Left hindlimb (tissue), 1 donor: ENCODE measurements around the gene MRC2.
A peak's percentile ranks its signal among the peaks of the same experiment; 100 is the strongest.
"Not testable (repeated sequence)": the region's sequence is repeated elsewhere in the genome, so short reads cannot be mapped to it uniquely, and the experiment has no call there.

ENCODE experiments used
- DNase-seq: peaks from one replicate; pipeline ENCODE4 v3.0.0-alpha.2; 2018

MRC2 gene, protein sequence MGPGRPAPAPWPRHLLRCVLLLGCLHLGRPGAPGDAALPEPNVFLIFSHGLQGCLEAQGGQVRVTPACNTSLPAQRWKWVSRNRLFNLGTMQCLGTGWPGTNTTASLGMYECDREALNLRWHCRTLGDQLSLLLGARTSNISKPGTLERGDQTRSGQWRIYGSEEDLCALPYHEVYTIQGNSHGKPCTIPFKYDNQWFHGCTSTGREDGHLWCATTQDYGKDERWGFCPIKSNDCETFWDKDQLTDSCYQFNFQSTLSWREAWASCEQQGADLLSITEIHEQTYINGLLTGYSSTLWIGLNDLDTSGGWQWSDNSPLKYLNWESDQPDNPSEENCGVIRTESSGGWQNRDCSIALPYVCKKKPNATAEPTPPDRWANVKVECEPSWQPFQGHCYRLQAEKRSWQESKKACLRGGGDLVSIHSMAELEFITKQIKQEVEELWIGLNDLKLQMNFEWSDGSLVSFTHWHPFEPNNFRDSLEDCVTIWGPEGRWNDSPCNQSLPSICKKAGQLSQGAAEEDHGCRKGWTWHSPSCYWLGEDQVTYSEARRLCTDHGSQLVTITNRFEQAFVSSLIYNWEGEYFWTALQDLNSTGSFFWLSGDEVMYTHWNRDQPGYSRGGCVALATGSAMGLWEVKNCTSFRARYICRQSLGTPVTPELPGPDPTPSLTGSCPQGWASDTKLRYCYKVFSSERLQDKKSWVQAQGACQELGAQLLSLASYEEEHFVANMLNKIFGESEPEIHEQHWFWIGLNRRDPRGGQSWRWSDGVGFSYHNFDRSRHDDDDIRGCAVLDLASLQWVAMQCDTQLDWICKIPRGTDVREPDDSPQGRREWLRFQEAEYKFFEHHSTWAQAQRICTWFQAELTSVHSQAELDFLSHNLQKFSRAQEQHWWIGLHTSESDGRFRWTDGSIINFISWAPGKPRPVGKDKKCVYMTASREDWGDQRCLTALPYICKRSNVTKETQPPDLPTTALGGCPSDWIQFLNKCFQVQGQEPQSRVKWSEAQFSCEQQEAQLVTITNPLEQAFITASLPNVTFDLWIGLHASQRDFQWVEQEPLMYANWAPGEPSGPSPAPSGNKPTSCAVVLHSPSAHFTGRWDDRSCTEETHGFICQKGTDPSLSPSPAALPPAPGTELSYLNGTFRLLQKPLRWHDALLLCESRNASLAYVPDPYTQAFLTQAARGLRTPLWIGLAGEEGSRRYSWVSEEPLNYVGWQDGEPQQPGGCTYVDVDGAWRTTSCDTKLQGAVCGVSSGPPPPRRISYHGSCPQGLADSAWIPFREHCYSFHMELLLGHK (N-terminal part only)

DNA sequence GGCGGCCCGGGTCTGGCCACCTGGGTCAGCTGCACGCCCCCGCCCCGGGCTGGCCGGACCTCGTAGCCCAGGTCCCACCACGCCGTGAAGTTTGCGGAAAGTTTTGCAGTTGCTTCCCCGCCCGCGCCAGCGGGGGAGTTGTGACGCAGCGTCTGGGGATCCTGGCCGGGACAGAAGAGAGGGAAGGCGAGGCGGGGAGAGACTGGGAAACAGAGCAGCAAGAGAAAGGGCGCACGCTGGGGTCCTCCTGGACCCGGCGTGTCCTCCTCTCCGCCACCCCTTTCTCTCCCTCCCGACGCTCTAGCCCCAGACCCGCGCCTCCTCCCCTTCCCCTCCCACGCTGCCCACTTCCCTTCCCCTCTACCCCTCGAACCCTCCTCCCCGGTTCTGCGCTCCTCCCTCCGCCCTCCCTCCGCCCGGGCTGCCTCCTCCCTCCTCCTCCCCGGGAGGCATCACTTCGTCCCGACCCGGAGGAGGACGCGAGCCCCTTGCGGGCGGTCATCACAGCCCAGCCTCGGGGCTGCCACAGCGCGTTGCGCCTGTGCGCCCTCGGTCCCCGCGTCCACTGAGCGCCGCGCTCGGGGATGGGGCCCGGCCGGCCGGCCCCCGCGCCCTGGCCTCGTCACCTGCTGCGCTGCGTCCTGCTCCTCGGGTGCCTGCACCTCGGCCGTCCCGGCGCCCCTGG is at the start of gene MRC2:
Gene MRC2 (plus strand): TSS at position 452 of the 685 bp plus-strand sequence. CDS start 133 bp downstream, at position 585.
- peak; percentile 91 for DNase-seq

DNA sequence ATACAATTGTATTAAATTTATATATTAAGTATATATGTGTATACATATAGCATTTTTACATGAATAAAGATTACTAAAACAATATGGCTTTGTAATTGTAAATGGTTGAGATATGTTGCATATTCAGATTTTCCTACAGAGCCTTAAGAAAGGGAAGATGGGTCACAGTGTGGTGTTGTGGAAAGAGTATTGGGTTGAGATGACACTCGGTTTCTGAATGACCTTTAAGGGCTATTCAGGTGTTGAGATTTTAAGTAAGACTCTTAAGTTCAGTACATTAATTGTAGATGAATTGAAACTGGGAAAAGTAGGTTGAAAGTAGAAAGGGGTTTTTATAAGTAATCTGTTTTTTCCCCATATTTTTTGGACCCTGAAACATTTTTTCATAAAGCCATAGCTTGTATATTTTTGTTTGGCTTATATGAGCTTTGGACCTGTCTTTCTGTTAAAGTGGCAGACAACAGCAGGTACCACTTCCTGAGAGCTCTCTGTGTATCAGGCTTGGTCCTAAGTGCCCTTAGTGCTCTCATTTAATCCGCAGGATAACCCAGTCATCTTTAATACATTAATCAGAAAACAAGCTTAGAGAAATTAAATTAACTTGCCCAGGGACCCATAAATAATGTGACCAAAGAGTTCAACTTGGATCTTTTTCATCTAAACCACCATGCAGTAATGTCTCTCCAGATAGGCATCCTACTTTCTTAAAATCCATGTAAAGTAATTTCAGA is 48.5 kb upstream of the MRC2 start:
- DNase-seq, result no peak

DNA sequence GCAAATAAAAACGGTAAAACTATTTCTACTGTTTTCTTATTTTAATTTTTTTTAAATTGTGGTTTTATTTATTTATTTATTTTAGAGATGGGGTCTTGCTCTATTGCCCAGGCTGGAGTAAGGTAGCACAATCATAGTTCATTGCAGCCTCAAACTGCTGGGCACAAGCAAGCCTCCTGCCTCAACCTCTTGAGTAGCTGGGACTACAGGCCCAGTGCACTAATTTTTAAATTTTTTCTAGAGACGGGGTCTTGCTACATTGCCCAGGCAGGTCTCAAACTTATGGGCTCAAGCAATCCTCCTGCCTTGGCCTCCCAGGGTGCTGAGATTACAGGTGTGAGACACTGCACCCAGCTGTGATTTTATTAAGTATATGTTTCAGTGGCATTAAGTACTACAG is 46.5 kb upstream of the MRC2 start:
- no peak for DNase-seq

DNA sequence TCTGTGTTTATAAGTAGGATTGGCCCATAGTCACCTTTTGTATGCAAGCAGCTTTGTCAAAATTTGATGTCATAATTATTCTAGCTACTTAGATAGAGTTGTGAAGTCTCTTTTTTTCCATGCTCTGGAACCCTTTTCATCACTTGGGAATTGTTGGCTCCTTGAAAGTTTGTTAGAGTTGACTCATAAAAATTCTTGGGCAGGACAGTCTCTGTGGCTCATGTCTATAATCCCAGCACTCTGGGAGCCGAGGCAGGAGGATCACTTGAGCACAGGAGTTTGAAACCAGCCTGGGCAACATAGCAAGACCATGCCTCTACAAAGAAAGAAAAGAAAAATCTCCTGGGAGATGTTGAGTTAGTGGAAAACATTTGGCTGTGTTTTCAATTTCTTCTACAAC is 45.7 kb upstream of the MRC2 start:
- DNase-seq, result no peak

DNA sequence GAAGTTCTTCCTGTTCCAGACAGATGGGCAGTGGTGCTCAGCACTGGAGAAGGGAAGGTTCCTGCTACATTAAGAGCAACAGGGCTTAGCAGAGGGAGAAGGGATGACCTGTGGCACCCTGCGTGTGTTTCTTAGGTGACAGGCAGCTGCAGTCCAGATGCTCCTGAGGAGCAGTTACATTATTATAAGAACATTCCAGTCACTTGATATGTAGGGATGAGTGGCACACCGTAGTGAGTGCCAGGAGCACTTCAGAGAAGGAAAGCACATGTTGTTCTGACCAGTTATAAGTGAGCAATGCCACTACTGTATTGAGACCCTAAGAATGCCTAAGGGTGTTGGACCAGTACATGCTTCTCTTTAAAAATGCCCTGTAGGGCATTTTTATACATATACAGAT is 39.9 kb upstream of the MRC2 start:
- DNase-seq, result no peak

DNA sequence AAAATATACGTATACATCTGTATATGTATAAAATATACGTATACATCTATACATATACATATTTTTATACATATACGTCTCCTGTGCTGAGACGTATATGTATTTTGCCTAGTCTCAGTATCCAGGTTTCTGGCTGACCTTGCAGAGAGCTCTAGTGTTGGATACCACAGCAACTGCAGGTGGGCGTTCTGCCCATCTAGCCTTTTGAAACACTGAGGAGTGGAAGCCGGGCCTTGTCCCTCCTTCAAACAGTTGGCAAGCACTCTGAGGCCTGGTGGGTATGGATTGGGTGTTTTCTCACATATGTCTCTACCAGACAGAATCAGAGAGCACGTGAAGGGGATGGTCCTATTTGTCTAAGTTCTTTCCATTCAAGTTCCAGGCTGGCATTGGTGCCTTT is 39.4 kb upstream of the MRC2 start:
- no peak for DNase-seq

DNA sequence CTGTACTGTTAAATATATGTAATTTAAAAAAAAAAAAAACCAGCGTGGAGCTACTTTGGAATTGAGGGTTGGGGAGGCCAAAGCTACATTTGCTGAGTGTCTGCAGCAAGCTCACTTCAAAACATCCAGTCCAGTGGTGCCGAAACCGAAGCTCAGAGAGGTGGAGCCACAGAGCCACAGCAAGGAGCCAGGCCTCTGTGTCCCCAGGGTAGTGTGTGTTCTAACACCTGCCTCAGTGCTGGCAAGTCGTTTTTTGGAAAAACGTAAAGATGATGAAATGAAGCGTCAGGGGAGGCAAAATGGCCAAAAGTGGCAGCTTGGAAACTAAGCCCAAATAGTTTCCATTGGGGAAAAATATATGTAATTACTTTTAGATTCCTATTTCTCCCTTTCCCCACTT is 36.1 kb upstream of the MRC2 start:
- DNase-seq, result peak; percentile 51

DNA sequence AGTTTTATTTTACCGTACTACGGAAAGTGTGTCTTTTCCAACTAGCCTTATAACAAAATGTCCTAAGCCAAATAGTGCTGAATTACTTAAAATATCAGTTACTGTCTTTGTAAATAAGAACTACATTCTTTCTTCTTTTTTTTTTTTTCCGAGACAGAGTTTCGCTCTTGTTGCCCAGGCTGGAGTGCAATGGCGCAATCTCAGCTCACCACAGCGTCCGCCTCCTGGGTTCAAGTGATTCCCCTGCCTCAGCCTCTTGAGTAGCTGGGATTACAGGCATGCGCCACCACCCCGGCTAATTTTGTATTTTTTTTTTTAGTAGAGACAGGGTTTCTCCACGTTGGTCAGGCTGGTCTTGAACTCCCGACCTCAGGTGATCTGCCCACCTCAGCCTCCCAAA is 35.6 kb upstream of the MRC2 start:
- not testable (repeated sequence) for DNase-seq

DNA sequence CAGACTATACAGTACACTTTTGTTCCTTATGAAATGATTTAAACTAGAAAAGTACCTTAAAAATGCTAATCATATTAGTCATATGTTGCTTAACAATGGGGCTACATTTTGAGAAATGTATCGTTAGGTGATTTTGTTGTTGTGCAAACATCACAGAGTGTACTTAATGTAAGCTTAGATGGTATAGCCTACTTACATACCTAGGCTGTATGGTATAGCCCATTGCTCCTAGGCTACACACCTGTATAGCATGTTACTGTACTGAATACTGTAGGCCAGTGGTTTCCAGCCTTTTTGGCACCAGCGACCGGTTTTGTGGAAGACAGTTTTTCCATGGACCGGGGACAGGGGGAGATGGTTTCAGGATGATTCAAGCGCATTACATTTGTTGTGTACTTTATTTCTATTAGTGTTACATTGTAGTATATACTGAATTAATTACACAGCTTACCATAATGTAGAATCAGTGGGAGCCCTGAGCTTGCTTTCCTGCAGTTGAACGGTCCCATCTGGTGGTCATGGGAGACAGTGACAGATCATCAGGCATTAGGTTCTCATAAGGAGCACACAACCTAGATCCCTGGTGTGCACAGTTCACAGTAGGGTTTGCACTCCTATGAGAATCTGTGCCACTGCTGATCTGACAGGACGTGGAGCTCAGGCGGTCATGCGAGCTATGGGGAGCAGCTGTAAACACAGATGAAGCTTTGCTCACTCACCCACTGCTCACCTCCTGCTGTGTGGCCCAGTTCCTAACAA is 35.0 kb upstream of the MRC2 start:
- no peak for DNase-seq

DNA sequence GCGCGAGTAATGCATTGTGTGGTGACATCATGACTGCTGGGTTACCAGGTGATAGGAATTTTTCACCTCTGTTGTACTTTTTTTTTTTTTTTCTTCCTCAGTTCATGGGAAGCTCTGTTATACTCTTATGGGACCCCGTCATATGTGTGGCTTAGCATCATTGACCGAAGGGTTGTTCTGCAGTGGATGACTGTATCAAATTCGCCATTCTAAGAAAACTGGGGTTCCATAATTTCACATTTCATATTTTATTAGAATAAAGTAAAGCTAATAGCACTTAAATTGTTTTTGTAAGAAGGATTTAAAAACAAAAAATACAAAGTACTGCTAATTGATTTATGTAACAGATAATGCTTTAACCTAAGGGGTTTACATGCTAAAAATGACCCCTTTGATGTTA is 32.0 kb upstream of the MRC2 start:
- no peak for DNase-seq

DNA sequence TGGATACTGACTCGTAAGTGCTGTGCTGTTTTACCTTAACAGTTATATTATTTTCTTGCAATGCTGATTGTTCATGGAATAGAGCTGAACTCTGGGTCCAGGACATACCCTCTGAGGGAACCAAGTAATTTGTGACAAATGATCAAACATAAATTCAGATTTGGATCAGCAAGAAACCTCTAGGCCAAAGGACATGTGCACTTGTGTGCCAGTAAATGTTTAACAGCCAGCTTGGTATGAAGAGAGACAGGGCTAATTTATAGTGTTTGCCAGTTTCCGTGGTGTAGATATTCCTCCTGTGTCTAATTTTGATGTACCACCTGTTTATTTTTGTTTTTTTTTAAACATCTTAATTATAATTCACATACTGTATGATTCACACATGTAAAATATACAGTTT is 30.8 kb upstream of the MRC2 start:
- no peak for DNase-seq

DNA sequence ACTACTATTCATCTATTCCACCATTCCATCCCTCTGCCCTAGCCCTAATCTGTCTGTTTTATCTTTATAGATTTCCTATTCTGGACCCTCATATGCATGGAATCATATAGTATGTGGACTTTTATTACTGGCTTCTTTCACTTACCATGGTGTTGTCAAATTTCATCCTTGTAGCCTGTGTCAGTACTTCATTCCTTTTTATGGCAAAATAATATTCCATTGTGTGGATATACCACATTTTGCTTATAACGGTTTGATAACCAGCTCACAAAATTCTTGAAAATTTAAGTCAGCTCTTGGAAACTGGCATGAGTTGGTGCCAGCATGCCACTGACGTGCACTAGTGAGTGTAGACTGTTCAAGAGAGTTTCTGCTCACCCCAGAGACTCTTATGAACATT is 30.3 kb upstream of the MRC2 start:
- no peak for DNase-seq

DNA sequence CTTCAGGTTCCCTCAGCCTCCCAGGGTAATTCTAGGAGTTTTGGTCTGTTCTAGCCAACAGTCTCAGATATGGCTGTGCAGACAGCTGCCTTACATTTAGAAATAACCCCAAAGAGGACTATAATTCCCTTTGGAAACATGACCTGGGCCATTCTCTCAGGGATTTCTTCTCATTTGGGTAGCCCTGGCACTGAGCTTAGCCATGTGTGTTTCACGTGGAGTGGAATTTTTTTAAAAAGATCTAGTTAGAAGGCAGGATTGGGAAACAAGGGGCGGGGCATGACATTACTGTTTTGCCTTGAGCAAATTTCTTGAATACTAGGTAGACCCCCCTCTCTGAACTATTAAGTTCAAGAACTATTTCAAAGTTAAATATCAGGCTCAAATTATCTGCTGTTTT is 29.6 kb upstream of the MRC2 start:
- DNase-seq, result no peak

DNA sequence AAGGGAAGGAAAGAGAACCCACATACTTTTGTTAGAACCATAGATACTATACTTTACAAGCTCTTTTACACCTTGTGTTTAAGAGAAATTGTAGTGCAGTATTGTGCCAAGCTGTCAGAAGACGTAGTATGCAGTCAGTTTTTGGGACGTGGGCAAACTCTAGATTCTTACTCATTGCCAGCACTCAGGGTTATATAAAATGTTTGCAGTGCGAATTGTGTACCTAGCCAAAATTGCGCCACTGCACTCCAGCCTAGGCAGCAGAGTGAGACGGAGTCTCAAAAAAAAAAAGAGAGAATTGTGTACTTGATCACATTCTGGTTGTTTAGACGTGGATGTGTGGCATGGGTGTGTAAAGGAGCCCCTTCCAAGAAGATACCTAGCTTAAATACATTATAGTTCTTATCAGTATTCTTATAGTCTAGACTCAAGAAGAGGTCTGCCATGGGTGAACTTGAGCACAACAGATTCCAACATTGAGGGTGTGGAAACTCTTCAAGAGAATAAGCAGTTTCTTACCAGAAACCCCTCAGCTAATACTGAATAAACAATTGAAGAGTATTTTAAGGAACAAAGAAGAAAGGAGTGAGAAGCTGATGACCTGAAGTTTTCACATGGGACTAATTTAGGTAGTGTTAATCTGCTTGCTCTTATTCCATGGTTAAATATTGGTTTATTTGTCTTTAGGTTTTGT is 27.4 kb upstream of the MRC2 start:
- no peak for DNase-seq

DNA sequence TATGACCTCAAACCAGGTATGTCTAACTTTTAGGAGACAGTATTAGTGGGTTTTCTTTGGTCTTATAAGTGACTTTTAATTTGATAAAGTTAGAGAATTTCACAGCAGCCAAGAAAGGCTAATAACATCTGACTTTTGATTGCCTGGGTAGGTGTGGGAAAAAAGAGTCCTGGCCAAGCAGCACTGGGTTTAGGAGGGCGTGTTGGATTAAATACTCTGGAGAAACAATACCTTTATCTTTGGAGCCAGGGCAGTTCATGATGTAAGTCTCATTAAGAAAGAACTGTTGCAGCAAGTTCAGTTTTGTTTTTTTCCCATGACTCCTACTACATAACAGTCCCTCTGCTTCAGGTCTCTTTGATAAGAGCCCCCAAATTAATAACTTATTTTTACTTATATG is 26.7 kb upstream of the MRC2 start:
- no peak for DNase-seq

DNA sequence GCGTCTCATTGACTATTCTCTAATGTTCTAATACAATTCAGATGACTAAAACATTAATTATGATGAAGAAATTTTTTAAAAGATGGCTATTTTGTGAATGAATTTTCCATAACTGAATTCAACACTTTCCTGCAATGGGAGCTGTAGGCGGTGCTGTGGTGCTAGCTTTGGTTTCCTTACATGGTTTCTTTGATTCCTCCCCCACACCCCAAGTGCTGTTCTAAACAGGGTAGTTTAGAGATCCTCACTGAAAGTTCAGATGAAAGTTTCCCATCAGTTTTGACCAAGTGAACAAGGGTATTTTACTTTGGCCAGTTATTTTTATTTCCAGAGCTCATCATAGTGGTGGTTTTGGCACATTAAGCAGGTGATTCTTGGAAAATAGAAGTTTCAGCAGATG is 26.0 kb upstream of the MRC2 start:
- DNase-seq, result no peak

DNA sequence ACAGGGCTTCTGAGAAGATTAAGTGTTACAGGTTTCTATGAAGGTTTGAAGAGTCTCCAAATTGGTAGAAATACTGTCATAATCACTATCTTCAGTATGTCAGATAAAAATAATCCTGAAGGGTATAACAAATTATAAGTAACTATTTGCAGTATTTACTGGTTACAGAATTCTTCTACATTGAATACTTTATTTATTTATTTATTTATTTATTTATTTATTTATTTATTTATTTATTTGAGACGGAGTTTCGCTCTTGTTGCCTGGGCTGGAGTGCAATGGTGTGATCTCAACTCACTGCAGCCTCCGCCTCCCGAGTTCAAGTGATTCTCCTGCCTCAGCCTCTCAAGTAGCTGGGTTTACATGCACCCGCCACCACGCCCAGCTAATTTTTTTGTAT is 23.7 kb upstream of the MRC2 start:
- not testable (repeated sequence) for DNase-seq

DNA sequence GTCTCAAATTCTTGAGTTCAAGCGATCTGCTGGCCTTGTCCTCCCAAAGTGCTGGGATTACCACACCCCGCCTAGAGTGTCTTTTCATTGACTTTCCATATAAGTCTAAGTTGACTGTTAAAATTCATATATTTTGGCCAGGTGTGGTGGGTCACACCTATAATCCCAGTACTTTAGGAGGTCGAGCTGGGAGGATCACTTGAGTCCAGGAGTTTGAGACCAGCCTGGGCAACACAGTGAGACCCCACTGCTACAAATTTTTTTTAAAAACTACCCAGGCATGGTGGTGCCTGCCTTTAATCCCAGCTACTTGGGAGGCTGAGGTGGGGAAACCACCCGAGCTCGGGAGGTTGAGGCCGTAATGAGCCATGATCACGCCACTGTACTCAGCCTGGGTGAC is 21.9 kb upstream of the MRC2 start:
- DNase-seq, result no peak

DNA sequence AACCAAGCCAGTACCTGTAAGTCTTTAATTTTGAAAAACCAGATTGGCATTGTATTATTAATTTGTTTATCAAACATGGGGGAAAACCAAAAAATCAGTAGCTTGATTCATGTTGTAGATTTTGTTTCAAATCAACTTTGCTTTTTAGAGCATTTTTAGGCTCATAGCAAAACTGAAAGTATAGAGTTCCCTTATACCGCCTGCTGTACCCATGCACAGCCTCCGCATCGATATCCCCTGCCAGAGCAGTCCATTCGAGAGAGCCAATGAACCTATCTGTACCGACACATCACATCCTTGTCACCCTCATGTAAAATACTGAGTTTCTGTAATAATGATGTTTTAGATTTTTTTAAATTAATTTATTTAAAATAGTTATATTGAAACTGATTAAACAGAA is 16.2 kb upstream of the MRC2 start:
- no peak for DNase-seq

DNA sequence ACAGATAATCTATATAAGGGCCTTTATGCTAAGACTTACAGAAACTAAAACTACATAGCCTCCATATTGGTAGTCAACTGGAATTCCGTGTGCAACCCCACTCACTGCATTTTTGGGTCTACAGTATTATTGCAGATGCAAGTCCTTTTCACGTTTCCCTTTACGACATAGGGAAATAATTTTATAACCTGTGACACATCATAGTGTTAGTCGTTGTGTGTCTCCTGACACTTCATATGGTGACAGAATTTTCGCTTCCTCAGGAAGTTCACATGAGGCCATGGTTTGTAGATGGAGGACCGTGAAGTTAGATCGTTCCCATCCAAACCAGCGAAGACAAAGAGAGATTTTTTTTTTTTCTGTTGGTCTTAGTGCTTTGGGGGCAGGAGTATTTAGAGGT is 15.7 kb upstream of the MRC2 start:
- DNase-seq, result no peak

DNA sequence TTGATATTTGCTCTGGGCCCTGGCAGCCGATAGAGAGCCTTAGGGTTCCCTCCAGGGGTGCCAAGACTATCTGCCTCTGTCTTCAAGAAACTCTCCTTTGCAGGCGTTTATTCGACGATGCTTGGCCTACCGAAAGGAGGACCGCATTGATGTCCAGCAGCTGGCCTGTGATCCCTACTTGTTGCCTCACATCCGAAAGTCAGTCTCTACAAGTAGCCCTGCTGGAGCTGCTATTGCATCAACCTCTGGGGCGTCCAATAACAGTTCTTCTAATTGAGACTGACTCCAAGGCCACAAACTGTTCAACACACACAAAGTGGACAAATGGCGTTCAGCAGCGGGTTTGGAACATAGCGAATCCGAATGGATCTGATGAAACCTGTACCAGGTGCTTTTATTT is 15.2 kb upstream of the MRC2 start:
- not testable (repeated sequence) for DNase-seq
